KOPT-K1 (cell line): ENCODE measurements around the gene LAMA1.
"Not testable (repeated sequence)": the region's sequence is repeated elsewhere in the genome, so short reads cannot be mapped to it uniquely, and the experiment has no call there.

ENCODE experiments used
- H3K27ac ChIP-seq: fragments of 200-600 bp; sonication (generic); 2 replicates; pipeline ENCODE4 v1.5.1; 2016; ENCODE audit warnings: antibody characterized with exemption, mild to moderate bottlenecking, low read depth, low read length; ENCODE audit not compliant: poor library complexity, severe bottlenecking
- H3K36me3 ChIP-seq: fragments of 200-600 bp; sonication (generic); 2 replicates; pipeline ENCODE4 v1.5.1; 2017; ENCODE audit warnings: antibody characterized with exemption, mild to moderate bottlenecking, low read length, moderate library complexity; ENCODE audit not compliant: insufficient read depth
- H3K9me3 ChIP-seq: fragments of 200-600 bp; sonication (generic); 2 replicates; pipeline ENCODE4 v1.5.1; 2017; ENCODE audit warnings: antibody characterized with exemption, low read length, mild to moderate bottlenecking; ENCODE audit not compliant: insufficient read depth, poor library complexity, severe bottlenecking

LAMA1 gene, protein sequence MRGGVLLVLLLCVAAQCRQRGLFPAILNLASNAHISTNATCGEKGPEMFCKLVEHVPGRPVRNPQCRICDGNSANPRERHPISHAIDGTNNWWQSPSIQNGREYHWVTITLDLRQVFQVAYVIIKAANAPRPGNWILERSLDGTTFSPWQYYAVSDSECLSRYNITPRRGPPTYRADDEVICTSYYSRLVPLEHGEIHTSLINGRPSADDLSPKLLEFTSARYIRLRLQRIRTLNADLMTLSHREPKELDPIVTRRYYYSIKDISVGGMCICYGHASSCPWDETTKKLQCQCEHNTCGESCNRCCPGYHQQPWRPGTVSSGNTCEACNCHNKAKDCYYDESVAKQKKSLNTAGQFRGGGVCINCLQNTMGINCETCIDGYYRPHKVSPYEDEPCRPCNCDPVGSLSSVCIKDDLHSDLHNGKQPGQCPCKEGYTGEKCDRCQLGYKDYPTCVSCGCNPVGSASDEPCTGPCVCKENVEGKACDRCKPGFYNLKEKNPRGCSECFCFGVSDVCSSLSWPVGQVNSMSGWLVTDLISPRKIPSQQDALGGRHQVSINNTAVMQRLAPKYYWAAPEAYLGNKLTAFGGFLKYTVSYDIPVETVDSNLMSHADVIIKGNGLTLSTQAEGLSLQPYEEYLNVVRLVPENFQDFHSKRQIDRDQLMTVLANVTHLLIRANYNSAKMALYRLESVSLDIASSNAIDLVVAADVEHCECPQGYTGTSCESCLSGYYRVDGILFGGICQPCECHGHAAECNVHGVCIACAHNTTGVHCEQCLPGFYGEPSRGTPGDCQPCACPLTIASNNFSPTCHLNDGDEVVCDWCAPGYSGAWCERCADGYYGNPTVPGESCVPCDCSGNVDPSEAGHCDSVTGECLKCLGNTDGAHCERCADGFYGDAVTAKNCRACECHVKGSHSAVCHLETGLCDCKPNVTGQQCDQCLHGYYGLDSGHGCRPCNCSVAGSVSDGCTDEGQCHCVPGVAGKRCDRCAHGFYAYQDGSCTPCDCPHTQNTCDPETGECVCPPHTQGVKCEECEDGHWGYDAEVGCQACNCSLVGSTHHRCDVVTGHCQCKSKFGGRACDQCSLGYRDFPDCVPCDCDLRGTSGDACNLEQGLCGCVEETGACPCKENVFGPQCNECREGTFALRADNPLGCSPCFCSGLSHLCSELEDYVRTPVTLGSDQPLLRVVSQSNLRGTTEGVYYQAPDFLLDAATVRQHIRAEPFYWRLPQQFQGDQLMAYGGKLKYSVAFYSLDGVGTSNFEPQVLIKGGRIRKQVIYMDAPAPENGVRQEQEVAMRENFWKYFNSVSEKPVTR (N-terminal part only)

DNA sequence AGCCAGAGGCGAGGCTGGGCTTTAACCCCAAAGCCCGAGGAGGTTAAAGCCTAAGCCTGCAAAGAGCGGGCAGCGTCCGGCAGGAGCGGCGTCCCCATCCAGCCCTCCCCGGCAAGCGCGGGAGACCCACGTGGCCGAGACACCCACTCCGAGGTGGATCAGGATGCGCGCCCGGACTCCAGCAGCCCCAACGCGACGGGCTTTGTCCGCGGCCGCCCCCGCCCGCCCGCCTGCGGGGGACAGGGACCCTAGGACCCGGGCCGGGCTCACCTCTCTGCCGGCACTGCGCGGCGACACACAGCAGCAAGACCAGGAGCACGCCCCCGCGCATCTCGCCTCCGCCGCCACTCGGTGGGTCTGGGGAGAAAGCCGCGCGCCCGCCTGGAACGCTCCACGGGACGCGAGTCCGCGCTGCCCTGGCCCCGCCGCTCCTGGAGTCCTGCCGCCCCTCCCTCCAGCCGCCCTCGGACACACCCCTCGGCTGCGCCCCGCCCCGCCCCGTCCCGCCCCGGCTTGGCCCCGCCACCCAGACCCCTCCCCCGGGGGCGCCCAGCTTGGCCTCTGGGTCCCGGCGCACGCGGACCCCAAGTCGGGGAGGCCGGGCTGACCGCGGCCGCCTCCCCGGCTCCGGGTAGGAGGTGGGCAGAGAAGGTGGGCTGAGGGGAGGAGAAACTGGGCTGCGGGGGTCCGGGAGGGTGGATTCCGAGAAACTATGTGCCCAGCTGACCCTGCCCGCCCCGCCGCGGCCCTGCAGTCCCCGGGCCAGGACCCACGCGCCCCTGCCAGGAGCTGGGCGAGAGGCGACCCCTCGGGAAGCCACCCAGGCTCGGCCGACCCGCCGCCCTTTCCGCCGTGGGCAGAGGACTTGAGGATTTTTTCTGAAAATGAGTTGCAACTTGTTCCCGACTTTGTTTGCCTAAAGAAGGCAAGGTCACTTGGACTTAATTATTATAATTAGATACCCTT, at the start of gene LAMA1:
Gene LAMA1 (minus strand): TSS at position 408 of the 966 bp plus-strand sequence. CDS start 77 bp downstream, at position 331.
- H3K9me3 ChIP-seq = no peaks in the 10 kb centered on the region
- no peak within 1 kb of the TSS for H3K27ac ChIP-seq
- H3K36me3 ChIP-seq = no peaks in the 10 kb centered on the region

DNA sequence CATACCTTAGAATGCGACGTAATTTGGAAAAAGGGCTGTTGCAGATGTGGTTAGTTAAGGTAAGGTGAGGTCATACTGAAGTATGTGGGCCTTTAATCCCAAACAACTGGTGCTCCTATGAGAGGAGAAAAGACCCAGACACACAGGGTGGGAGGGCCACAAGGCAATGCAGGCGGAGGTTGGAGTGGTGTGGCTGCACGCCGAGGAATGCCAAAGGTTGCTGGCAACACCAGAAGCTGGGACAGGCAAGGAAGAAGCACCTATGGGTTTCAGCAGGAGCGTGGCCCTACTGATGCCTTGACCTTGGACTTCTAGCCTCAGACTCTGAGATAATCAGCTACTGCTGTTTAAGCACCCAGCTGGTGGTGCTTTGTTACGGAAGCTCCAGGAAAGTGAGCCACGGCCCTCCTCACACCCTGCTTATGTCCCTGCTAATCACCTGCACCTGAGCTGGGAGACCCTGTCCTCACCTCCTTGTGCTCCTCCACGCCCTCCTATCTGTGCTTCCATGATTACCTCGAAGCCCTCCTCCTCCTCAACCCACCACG, 48.3 kb upstream of the LAMA1 start:
- Histone ChIP-seq H3K27ac (no peak overlapping the region), H3K36me3 (no peaks in the 10 kb centered on the region), H3K9me3 (no peaks in the 10 kb centered on the region)

DNA sequence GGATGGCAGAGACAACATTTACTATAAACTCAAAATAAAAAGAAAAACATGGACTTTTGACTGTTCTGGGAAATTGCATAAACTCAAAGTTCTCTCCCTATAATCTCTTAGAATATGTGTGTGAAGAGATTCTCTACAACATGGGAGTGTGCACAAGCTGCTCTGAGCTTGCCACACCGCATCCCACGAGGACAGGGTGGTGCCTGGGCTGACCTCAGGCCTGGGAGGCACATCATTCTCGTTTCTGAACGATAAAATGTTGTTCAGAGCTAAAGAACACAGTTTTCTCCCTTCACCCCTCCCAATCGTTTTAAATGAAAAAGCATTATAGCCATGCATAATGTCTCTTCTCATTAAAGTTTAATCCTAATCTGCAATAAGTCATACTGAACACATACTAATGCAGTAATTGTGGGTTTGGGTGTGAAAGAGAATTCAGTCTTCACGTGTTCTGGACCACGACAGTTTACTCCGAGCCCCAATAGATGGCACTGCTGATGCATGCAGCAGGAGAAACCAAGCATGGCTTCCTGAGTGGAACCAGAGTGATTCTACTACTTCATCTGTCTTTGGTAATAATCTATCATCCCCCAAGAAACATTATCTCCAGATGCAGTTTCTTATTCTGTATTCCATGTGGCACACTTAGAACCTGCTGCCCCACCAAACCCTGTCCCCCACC, 46.9 kb upstream of the LAMA1 start:
- H3K36me3 ChIP-seq = no peaks in the 10 kb centered on the region

DNA sequence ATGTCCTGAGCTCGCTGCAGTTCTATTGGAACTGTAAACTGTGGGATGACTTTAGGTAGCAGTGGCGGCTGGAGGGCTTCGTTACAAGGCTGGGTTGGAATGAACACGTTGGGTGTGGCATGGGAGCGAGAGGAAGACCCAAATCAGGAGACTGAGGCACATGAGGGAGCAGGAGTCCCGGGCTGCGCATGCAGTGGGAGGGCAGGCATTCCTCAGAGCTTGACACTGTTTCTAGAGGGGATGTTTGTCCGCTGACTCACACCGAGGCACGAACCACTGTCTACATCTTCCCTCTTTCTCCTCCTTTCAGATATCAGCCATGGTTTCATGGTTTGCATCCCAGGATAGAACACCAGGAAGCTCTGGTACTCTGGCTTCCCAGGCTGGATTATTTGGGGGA, 40.6 kb upstream of the LAMA1 start:
- H3K9me3 ChIP-seq = no peaks in the 10 kb centered on the region

More for the DNA sequence above, 46.9 kb upstream of the LAMA1 start:
- Histone ChIP-seq H3K9me3 (no peaks in the 10 kb centered on the region), H3K27ac (no peak overlapping the region)

DNA sequence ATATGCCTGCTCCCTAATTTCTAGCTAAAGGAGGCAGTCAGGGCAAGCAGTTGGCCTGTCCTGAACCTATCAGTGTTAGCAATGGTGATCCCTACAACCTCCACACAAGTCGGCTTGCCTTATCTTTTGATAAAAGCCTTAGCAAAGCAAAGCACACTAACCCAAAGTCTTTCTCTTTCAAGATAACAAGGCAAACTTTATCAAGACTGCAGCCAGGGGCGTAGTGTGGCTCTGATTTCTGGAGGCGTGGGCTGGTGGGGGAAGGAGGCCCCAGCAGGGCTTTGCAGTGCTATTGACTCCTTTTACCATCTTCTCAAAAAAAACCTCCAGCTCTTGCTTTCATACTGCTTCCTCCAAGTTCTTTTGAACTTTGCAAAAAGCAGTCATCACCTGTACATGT, 40.2 kb upstream of the LAMA1 start:
- H3K9me3 ChIP-seq = no peaks in the 10 kb centered on the region
- H3K27ac ChIP-seq = no peak overlapping the region
- H3K36me3 ChIP-seq = no peaks in the 10 kb centered on the region

More for the DNA sequence above, 40.6 kb upstream of the LAMA1 start:
- H3K27ac ChIP-seq = no peak overlapping the region
- H3K36me3 ChIP-seq = no peaks in the 10 kb centered on the region

DNA sequence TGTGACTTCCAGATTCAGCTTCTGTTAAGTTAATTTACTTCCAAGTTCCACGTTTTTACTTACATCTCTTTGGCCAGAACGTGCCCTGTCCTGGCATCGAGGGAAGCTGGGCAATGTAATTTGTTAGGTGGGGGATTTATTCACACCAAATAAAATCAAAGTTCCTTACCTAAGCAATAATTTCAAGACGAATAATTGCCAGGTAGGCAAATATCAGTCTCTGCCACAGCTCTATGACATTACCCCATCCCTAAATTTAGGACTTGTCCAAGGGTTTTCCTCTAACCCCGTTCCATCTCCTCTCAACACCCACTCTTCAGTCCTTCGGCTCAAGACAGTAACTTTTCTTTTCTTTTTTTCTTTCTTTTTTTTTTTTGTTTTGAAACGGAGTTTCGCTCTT, 38.3 kb upstream of the LAMA1 start:
- H3K9me3 ChIP-seq = no peaks in the 10 kb centered on the region
- H3K36me3 ChIP-seq = no peaks in the 10 kb centered on the region
- H3K27ac ChIP-seq = no peak overlapping the region

DNA sequence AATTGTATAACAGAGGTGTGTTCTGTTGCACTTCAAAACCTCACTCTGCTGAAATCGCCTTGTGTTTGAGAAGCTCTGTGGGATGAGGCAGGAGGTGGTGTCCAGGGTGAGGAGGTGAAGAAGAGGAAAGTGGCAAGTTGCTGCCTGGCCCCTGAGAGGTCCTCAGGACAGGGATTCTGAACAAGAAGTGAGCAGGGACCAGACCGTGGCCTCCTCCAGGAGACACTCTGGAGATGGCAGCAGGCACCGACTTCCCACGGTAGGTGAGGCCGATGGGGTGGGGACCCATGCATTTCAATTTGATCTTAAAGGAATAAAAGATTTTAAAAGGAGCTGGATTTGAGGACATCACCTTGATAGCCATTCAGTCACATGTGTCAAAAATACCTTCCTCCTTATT, 37.5 kb upstream of the LAMA1 start:
- Histone ChIP-seq H3K36me3 (no peaks in the 10 kb centered on the region), H3K27ac (no peak overlapping the region), H3K9me3 (no peaks in the 10 kb centered on the region)

DNA sequence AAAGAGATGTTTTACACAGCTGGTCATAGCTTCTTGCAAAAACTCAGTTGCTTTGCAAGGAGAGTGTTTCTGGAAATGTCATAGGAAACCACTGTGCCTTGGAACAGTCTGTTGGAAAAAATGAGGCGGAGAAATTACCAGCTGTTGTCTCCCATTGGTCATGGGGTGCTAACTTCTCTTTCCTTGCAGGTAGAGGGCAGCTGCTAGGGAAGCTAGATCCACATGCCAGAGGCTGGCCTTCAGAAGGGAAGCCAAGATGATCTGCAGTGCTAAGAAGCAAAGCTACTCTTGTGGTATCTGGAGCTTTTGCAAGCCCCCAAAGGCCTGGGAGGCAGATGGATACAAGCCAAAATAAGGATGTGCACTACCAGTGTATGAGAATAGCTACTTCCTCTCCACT, 34.8 kb upstream of the LAMA1 start:
- no peaks in the 10 kb centered on the region for H3K9me3 ChIP-seq
- no peaks in the 10 kb centered on the region for H3K36me3 ChIP-seq
- H3K27ac ChIP-seq = no peak overlapping the region

DNA sequence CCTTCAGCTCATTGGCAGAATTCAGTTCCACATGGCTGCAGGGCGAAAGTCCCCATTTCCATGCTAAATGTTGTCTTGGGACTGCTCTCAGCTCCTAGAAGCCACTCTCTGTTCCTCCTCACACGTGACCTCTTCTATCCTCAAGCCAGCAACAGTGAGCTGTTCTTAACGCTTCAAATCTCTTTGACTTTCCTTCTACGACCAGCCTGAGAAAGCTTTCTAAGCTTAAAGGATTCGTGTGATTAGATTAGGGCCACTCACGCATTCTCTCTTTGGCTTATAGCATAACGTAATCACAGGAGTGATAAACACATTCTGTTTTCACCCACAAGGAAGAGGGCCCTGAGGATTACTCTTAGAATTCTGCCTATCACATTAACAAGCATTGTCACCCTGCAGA, 29.8 kb upstream of the LAMA1 start:
- Histone ChIP-seq H3K9me3 (no peaks in the 10 kb centered on the region), H3K36me3 (no peaks in the 10 kb centered on the region), H3K27ac (no peak overlapping the region)

DNA sequence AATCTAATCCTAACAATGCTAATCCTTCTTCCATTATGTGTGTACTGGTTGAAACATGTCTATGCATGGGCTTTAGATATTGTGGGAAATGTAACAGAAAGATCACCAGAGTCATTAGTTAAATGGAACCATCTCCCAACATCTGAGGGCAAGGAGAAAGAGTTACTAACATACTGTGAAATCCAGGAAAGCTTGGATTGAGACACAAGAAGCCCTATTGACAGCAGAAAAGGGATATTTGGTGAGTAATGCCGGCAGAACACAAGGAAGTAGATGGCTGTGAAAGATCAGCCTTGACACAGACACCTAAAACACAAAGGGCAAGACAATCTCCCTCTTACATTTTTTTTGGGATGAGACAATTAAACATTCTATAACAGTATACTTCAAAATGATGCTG, 28.5 kb upstream of the LAMA1 start:
- Histone ChIP-seq H3K27ac (no peak overlapping the region), H3K9me3 (no peaks in the 10 kb centered on the region), H3K36me3 (no peaks in the 10 kb centered on the region)

DNA sequence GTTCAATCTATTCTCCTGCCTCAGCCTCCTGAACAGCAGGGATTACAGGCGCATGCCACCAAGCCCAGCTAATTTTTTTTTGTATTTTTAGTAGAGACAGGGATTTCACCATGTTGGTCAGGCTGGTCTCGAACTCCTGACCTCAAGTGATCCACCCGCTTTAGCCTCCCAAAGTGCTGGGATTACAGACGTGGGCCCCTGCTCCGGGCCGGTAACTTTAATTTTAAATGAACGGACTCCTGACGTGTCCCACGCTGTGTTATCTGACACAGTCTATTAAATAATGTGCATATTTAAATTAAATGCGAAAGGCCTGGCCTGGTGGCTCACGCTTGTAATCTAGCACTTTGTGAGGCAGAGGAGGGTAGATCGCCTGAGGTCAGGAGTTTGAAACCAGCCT, 27.3 kb upstream of the LAMA1 start:
- not testable (repeated sequence) for H3K9me3 ChIP-seq, H3K27ac ChIP-seq, H3K36me3 ChIP-seq

DNA sequence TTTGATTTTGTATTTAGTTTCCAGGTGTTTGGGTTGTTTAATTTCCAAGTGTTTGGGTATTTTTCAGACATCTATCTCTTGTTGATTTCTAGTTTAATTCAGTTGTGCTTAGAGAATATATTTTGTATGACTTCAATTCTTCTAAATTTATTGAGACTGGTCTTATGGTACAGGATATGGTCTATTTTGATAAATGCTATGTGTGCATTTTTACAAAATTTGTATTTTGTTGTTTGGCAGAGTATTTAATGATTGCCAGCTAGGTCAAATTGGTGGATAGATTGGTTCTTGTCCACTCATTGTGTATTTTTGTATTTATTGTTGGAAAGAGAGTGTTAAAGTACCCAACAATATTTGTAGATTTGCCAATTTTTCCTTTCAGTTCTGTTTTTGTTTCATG, 23.7 kb upstream of the LAMA1 start:
- Histone ChIP-seq H3K36me3 (no peaks in the 10 kb centered on the region), H3K9me3 (no peaks in the 10 kb centered on the region), H3K27ac (no peak overlapping the region)

DNA sequence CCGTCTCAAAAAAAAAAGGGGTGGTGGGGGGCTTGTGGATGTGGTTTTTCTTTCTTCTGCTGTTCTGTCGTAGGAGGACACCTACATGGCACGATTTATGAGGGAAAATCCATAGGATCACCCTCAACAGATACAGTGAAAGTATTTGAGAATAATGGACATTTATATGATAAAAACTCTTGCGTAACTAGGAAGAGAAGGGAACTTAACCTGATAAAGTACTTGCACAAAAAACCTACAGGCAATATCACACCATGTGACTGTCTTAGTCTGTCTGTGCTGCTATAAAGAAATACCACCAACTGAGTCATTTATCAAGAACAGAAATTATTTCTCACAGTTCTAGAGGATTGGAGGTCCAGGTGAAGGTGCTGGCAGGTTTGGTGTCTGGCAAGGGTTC, 21.8 kb upstream of the LAMA1 start:
- no peaks in the 10 kb centered on the region for H3K9me3 ChIP-seq
- no peak overlapping the region for H3K27ac ChIP-seq
- no peaks in the 10 kb centered on the region for H3K36me3 ChIP-seq
